Activated naive CD8-positive, alpha-beta T cell treated with anti-CD3 and anti-CD28 coated beads for 36 hours (primary cell): ENCODE measurements around the gene WDTC1. TPM values are rescaled to one million over a fixed set of nuclear protein-coding genes. Genes with fewer than 3 reads are reported as not detected.
A peak's percentile ranks its signal among the peaks of the same experiment; 100 is the strongest.

Source experiments
- DNase-seq: peaks from one replicate; pipeline ENCODE4 v3.0.0; 2021
- H3K27ac Mint-ChIP-seq: one replicate; pipeline ENCODE4 v1.8.0; 2022; ENCODE audit warnings: mild to moderate bottlenecking, moderate library complexity, mixed read lengths
- H3K27me3 Mint-ChIP-seq: one replicate; pipeline ENCODE4 v1.8.0; 2022; ENCODE audit warnings: mild to moderate bottlenecking, mixed read lengths
- H3K36me3 Mint-ChIP-seq: one replicate; pipeline ENCODE4 v1.8.0; 2021; ENCODE audit warnings: mild to moderate bottlenecking, mixed read lengths
- H3K4me1 Mint-ChIP-seq: one replicate; pipeline ENCODE4 v1.8.0; 2021; ENCODE audit warnings: mixed read lengths
- H3K4me3 Mint-ChIP-seq: one replicate; pipeline ENCODE4 v1.8.0; 2022; ENCODE audit warnings: mild to moderate bottlenecking, moderate library complexity, mixed read lengths
- H3K9me3 Mint-ChIP-seq: one replicate; pipeline ENCODE4 v1.8.0; 2022; ENCODE audit warnings: mixed read lengths
- total RNA-seq, 2 experiments: library from RNA; stranded (reverse); gene quantifications; one replicate each; pipeline ENCODE4 v1.2.3, GENCODE V29; 2021

The WDTC1 gene
- total RNA-seq, 2 experiments from 2014 or later, result 14.1 to 15.3 TPM

- no peaks in the 10 kb centered on the region for H3K27me3 Mint-ChIP-seq
- DNase-seq, result no peak
- peaks cover 1% of the 10 kb centered on the region for H3K36me3 Mint-ChIP-seq
- no peak overlapping the region for H3K27ac Mint-ChIP-seq
- H3K4me3 Mint-ChIP-seq, result no peak overlapping the region
- no peaks in the 10 kb centered on the region for H3K9me3 Mint-ChIP-seq
- no peaks in the 10 kb centered on the region for H3K4me1 Mint-ChIP-seq
These were observed 68.2 kb downstream of the WDTC1 start for GRCh38 chr1:27302612-27303011.

GRCh38 chr1:27303509-27303908 lies 69.1 kb downstream of the WDTC1 start:
- Mint-ChIP-seq H3K4me3 (no peak overlapping the region), H3K27me3 (no peaks in the 10 kb centered on the region), H3K27ac (no peak overlapping the region), H3K4me1 (no peaks in the 10 kb centered on the region), H3K9me3 (no peaks in the 10 kb centered on the region), H3K36me3 (peaks cover 1% of the 10 kb centered on the region)
- DNase-seq, result no peak

DNA sequence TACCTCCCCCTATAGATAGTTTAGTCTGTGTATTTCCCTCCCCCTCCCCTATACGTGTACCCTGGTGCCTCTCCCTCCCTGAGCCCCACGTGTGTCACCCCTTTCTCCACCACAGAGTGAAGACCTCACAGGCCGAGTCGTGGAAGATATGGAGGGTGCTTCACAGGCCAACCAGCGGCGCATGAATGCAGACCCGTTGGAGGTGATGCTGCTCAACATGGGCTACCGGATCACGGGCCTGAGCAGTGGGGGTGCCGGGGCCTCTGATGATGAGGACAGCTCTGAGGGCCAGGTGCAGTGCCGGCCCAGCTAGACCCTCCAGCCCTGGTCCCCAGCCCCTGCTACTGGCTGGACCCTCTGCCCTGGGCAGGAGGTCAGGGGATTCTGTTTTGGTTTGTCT lies 71.6 kb downstream of the WDTC1 start:
- H3K9me3 Mint-ChIP-seq, result no peaks in the 10 kb centered on the region
- no peak overlapping the region for H3K27ac Mint-ChIP-seq
- no peaks in the 10 kb centered on the region for H3K4me1 Mint-ChIP-seq

GRCh38 chr1:27306892-27307761 lies 72.7 kb downstream of the WDTC1 start:
- no peaks in the 10 kb centered on the region for H3K27me3 Mint-ChIP-seq
- DNase-seq, result no peak
- H3K4me1 Mint-ChIP-seq, result no peaks in the 10 kb centered on the region
- H3K36me3 Mint-ChIP-seq, result no peaks in the 10 kb centered on the region
- H3K27ac Mint-ChIP-seq, result no peak overlapping the region
- no peak overlapping the region for H3K4me3 Mint-ChIP-seq
- H3K9me3 Mint-ChIP-seq, result no peaks in the 10 kb centered on the region

More for the DNA sequence above, 71.6 kb downstream of the WDTC1 start:
- no peaks in the 10 kb centered on the region for H3K36me3 Mint-ChIP-seq
- no peaks in the 10 kb centered on the region for H3K27me3 Mint-ChIP-seq
- H3K4me3 Mint-ChIP-seq, result no peak overlapping the region
- DNase-seq, result no peak

GRCh38 chr1:27307874-27308598 lies 73.6 kb downstream of the WDTC1 start:
- Mint-ChIP-seq H3K36me3 (no peaks in the 10 kb centered on the region), H3K27ac (no peak overlapping the region), H3K4me1 (no peaks in the 10 kb centered on the region), H3K4me3 (no peak overlapping the region), H3K9me3 (no peaks in the 10 kb centered on the region), H3K27me3 (no peaks in the 10 kb centered on the region)
- no peak for DNase-seq

DNA sequence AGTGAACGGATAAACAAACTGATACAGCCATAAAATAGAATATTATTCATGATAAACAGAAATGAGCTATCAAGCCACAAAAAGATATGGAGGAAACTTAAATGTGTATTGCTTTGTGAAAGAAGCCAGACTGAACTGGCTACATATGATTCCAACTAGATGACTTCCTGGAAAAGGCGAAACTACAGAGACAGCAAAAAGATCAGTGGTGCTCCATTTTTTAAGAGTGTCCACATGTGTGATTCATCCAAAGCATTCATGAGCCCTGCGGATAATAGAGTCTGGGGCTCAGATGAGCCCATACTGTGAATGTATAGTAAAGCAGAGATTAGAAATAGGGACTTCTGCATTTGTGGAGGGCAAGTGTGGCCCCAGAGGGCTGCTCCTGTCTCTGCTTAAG lies 79.7 kb downstream of the WDTC1 start:
- H3K4me1 Mint-ChIP-seq, result no peaks in the 10 kb centered on the region
- no peak overlapping the region for H3K4me3 Mint-ChIP-seq
- H3K36me3 Mint-ChIP-seq, result no peaks in the 10 kb centered on the region
- no peak overlapping the region for H3K27ac Mint-ChIP-seq
- DNase-seq, result no peak
- H3K9me3 Mint-ChIP-seq, result no peaks in the 10 kb centered on the region
- H3K27me3 Mint-ChIP-seq, result no peaks in the 10 kb centered on the region

- Mint-ChIP-seq H3K27me3 (no peaks in the 10 kb centered on the region), H3K27ac (no peak overlapping the region), H3K4me3 (no peak overlapping the region), H3K4me1 (no peaks in the 10 kb centered on the region), H3K36me3 (no peaks in the 10 kb centered on the region), H3K9me3 (no peaks in the 10 kb centered on the region)
- DNase-seq, result no peak
These were observed 80.3 kb downstream of the WDTC1 start for GRCh38 chr1:27314737-27315136.

DNA sequence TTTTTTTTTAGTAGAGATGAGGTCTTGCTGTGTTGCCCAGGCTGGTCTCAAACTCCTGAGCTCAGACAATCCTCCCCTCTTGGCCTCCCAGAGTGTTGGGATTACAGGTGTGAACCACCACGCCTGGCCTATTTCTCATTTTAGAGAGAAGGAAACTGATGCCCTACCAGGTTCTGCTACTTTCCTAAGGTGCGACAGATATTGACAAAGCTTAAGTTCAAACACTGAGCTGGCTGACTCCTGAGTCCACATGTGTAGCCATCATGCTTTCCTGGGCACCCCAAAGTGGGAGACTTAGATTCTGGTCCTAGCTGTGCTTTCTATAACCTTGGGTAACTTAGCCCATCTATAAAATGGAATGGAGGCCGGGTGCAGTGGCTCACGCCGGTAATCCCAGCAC lies 82.4 kb downstream of the WDTC1 start:
- Mint-ChIP-seq H3K9me3 (no peaks in the 10 kb centered on the region), H3K4me3 (no peak overlapping the region), H3K36me3 (no peaks in the 10 kb centered on the region), H3K27me3 (no peaks in the 10 kb centered on the region), H3K27ac (no peak overlapping the region), H3K4me1 (peaks cover 3% of the 10 kb centered on the region)
- DNase-seq, result no peak

DNA sequence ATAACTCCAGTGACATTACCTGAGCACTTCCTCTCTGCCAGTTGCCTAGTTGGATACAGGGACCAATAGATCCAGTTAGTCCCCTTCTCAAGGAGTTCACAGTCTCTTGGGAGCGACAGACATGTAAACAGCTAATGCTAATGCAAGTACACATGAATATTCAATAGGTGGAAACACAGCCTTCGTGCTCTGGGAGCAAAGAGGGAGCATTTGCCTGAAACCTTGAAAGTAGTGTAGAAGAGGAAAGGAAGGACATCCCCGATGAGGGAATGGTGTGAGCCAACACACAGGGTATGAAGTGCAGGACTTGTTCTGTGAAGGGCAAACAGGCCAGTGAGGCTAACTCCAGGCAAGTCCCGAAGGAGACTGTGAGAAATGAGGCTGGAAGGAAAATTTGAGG lies 83.7 kb downstream of the WDTC1 start:
- Mint-ChIP-seq H3K4me1 (peaks cover 3% of the 10 kb centered on the region), H3K36me3 (peaks cover 1% of the 10 kb centered on the region), H3K9me3 (no peaks in the 10 kb centered on the region), H3K27me3 (no peaks in the 10 kb centered on the region), H3K4me3 (no peak overlapping the region), H3K27ac (no peak overlapping the region)
- DNase-seq, result no peak

GRCh38 chr1:27318596-27318995 lies 84.2 kb downstream of the WDTC1 start:
- H3K4me1 Mint-ChIP-seq, result peaks cover 5% of the 10 kb centered on the region
- no peak for DNase-seq
- peaks cover 4% of the 10 kb centered on the region for H3K36me3 Mint-ChIP-seq
- no peak overlapping the region for H3K27ac Mint-ChIP-seq
- H3K4me3 Mint-ChIP-seq, result no peak overlapping the region
- no peaks in the 10 kb centered on the region for H3K9me3 Mint-ChIP-seq
- H3K27me3 Mint-ChIP-seq, result no peaks in the 10 kb centered on the region

- no peaks in the 10 kb centered on the region for H3K9me3 Mint-ChIP-seq
- H3K36me3 Mint-ChIP-seq, result peaks cover 20% of the 10 kb centered on the region
- H3K27me3 Mint-ChIP-seq, result no peaks in the 10 kb centered on the region
- H3K27ac Mint-ChIP-seq, result peak within 1 kb of the TSS; percentile 95
- peak; percentile 99 for DNase-seq
- H3K4me1 Mint-ChIP-seq, result peaks cover 31% of the 10 kb centered on the region
- peak within 1 kb of the TSS; percentile 96 for H3K4me3 Mint-ChIP-seq
These were observed 87.6 kb downstream of the WDTC1 start, which contains the start of gene TMEM222 for GRCh38 chr1:27321813-27322568. Gene TMEM222, plus strand, starts transcription at chr1:27322163. Its CDS starts 35 bp downstream, at chr1:27322198.

DNA sequence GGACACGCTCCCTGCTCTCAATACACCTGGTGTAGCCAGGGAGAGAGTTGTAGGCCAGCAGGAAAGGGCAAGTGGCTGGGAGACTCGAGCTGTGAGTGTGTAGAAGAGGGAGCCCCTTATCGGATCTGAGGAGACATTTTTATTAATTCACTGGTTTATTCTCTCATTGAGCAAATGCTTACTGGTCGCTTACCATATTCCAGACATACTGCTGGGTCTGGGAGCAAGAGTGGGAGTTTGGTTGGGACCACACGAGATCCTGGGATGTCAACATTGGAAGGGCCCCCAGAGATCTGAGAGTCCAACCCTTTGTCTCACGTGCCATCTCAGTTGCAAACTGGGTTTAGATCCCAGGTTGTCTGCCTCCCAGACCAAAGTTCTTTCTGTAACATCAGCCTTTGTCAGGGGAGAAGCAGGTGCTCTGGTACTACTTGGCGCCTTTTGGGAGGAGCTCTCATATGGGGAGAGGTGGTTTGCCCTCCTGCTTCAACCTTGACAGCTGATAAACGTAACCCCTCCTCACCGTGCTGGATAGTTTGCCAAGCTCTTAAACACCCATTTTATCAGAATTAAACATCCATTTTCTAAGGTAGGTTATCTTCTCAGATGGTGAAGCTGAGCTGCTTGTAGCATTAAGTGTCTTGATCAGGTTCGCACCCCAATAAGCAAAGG lies 88.3 kb downstream of the WDTC1 start:
- Mint-ChIP-seq H3K27ac (peak overlapping the region; percentile 95), H3K4me3 (peak overlapping the region; percentile 96), H3K36me3 (peaks cover 20% of the 10 kb centered on the region), H3K9me3 (no peaks in the 10 kb centered on the region), H3K4me1 (peaks cover 33% of the 10 kb centered on the region), H3K27me3 (no peaks in the 10 kb centered on the region)
- no peak for DNase-seq

DNA sequence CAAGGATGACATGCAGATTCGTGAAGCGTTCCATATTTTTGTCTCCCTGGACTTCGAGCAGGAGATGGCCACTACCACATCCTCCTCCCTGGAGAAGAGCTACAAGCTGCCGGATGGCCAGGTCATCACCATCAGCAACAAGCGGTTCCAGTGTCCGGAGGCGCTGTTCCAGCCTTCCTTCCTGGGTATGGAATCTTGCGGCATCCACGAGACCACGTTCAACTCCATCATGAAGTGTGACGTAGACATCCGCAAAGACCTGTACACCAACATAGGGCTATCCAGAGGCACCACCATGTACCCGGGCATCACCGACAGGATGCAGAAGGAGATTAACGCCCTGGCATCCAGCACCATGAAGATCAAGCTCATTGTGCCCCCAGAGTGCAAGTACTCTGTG lies 90.9 kb downstream of the WDTC1 start:
- Mint-ChIP-seq H3K4me3 (no peak overlapping the region), H3K9me3 (no peaks in the 10 kb centered on the region), H3K4me1 (peaks cover 46% of the 10 kb centered on the region), H3K27me3 (no peaks in the 10 kb centered on the region), H3K36me3 (peaks cover 20% of the 10 kb centered on the region), H3K27ac (no peak overlapping the region)
- no peak for DNase-seq

GRCh38 chr1:27327964-27328363 lies 93.5 kb downstream of the WDTC1 start:
- Mint-ChIP-seq H3K27me3 (no peaks in the 10 kb centered on the region), H3K27ac (no peak overlapping the region), H3K4me3 (no peak overlapping the region), H3K9me3 (no peaks in the 10 kb centered on the region), H3K4me1 (peaks cover 56% of the 10 kb centered on the region), H3K36me3 (peaks cover 23% of the 10 kb centered on the region)
- no peak for DNase-seq
